Stimulated activated naive CD8-positive, alpha-beta T cell treated with anti-CD3 and anti-CD28 coated beads, Interleukin-15, Interleukin-2, amounts not matched to agents 100 U/mL and 50 U/mL, for 24 hours (primary cell): ENCODE results near the gene NUP50.

Source experiments
- ATAC-seq: fragments of 150-1000 bp; cut with Tn5 transposase; one replicate; pipeline ENCODE4 v1.10.0; 2021
- DNase-seq: peaks from one replicate; pipeline ENCODE4 v3.0.0; 2021

The NUP50 gene

GRCh38 chr22:45210577-45210976 lies 46.9 kb downstream of the NUP50 start:
- ATAC-seq = no peak
- DNase-seq = no peak

GRCh38 chr22:45210991-45211390 lies 47.3 kb downstream of the NUP50 start:
- ATAC-seq (no peak), DNase-seq (no peak)

GRCh38 chr22:45211435-45211834 lies 47.7 kb downstream of the NUP50 start:
- DNase-seq (no peak), ATAC-seq (no peak)

GRCh38 chr22:45211848-45212247 lies 48.1 kb downstream of the NUP50 start:
- ATAC-seq (no peak), DNase-seq (no peak)

GRCh38 chr22:45212306-45212709 lies 48.6 kb downstream of the NUP50 start:
- ATAC-seq = no peak
- no peak for DNase-seq

GRCh38 chr22:45212992-45213751 lies 49.4 kb downstream of the NUP50 start:
- ATAC-seq (no peak), DNase-seq (no peak)

- ATAC-seq (no peak), DNase-seq (no peak)
These were observed 52.6 kb downstream of the NUP50 start for GRCh38 chr22:45216133-45217003.

GRCh38 chr22:45217345-45217744 lies 53.6 kb downstream of the NUP50 start:
- no peak for DNase-seq
- ATAC-seq = no peak

- DNase-seq = no peak
- ATAC-seq = no peak
These were observed 54.1 kb downstream of the NUP50 start for GRCh38 chr22:45217806-45218205.

GRCh38 chr22:45218976-45219375 lies 55.3 kb downstream of the NUP50 start:
- DNase-seq = peak; percentile 37
- peak; percentile 97 for ATAC-seq

- DNase-seq (no peak), ATAC-seq (no peak)
These were observed 57.5 kb downstream of the NUP50 start for GRCh38 chr22:45221201-45221600.

GRCh38 chr22:45223304-45224117 lies 59.8 kb downstream of the NUP50 start:
- ATAC-seq = no peak
- no peak for DNase-seq

- DNase-seq = no peak
- ATAC-seq = no peak
These were observed 60.6 kb downstream of the NUP50 start for GRCh38 chr22:45224331-45224730.

GRCh38 chr22:45224988-45225731 lies 61.4 kb downstream of the NUP50 start:
- no peak for ATAC-seq
- no peak for DNase-seq

GRCh38 chr22:45225732-45226502 lies 62.2 kb downstream of the NUP50 start:
- DNase-seq = no peak
- ATAC-seq = no peak

- no peak for ATAC-seq
- no peak for DNase-seq
These were observed 62.9 kb downstream of the NUP50 start for GRCh38 chr22:45226503-45227186.

- no peak for DNase-seq
These were observed 64.1 kb downstream of the NUP50 start for GRCh38 chr22:45227645-45228400.

GRCh38 chr22:45228401-45228754 lies 64.7 kb downstream of the NUP50 start:
- DNase-seq (no peak), ATAC-seq (no peak)

More at GRCh38 chr22:45227645-45228400, 64.1 kb downstream of the NUP50 start:
- no peak for ATAC-seq

GRCh38 chr22:45229181-45229580 lies 65.5 kb downstream of the NUP50 start:
- DNase-seq (no peak), ATAC-seq (no peak)
